ENCODE results near the gene CPNE4. TPM values are rescaled to one million over a fixed set of nuclear protein-coding genes. Genes with fewer than 3 reads are reported as not detected.
A peak's percentile ranks its signal among the peaks of the same experiment; 100 is the strongest.

Gene CPNE4
- total RNA-seq, 1 experiment from 2014 or later: 1.9 TPM

DNA sequence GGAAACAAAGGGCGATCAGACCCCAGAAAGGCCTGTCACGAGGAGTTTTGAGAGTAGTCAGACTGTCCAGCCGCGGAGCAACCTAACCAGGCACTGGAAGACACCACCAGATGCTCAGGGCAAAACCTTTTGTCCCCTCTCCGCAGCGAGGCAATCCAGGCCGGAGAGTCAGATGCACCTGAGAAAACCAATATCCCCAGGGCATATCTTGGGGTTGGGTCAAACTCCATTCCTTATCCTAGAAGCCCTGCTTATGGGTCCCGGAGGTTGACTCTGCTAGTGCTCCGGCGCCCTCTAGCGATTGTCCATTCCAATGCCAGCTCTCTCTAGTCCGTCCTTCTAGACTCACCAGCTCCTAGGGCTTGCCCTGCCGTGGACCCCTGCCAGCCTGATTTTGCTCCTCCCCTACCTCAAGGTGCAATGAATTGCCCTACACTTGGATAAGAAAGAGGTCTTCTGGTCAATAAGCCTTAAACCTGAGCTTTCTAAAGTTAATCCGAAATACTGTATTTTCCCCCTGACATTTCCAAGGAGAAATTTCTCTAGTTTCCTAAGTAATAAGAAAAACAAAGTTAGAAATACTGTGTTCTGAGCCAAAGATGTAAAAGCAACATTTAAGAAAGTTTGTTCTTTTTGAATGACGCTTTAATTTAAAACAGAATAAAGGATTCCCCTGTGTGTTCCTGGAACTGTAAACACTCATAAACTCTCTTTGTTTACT lies 5.5 kb downstream of the CPNE4 start:
- no peaks in the 10 kb centered on the region for H4K20me1 ChIP-seq (ENCODE audit: control insufficient read depth, insufficient read depth, insufficient read length)
- H3K79me1 ChIP-seq (ENCODE audit: insufficient read depth, low read depth, low read length, poor library complexity, severe bottlenecking): no peaks in the 10 kb centered on the region
- no peak overlapping the region for H3K9ac ChIP-seq (ENCODE audit: extremely low read depth, insufficient read length, low read length)
- no peak overlapping the region for H3K27ac ChIP-seq (ENCODE audit: insufficient read length, low read depth, low read length)
- H3K4ac ChIP-seq (ENCODE audit: low read depth, low read length): no peak overlapping the region
- H3K4me2 ChIP-seq (ENCODE audit: insufficient read depth, insufficient read length, low read length): no peak overlapping the region
- H2BK15ac ChIP-seq (ENCODE audit: low read depth, low read length): no peak overlapping the region
- H2AK5ac ChIP-seq (ENCODE audit: insufficient read length, low read length): no peak overlapping the region
- no peak overlapping the region for H2BK120ac ChIP-seq (ENCODE audit: low read depth, low read length, poor library complexity, severe bottlenecking)
- Mint-ChIP-seq H3K4me1 (peaks cover 23 to 24% of the 10 kb centered on the region in 2 experiments), H3K4me3 (no peak overlapping the region), H3K27ac (0 out of 7 replicates have a peak overlapping the region, but pooled peaks of 1 of the 3 experiments have one; percentile 42), H3K9me3 (no peaks in the 10 kb centered on the region), H3K36me3 (ENCODE audit: insufficient read depth in 1 of 3, low read depth in 3 of 3) (no peaks in the 10 kb centered on the region), H3K27me3 (ENCODE audit: low read depth) (peaks cover 23% of the 10 kb centered on the region)
- WGBS (ENCODE audit: extremely low coverage, insufficient read length, low lambda C conversion rate): no CpG with 5 or more reads among the region's 15 CpGs
- H4K8ac ChIP-seq (replicated peaks; ENCODE audit: insufficient read length, low read depth, low read length): no peak overlapping the region
- H2AFZ ChIP-seq (ENCODE audit: low read length): peak overlapping the region; percentile 34
- TF ChIP-seq, protein P1, sequence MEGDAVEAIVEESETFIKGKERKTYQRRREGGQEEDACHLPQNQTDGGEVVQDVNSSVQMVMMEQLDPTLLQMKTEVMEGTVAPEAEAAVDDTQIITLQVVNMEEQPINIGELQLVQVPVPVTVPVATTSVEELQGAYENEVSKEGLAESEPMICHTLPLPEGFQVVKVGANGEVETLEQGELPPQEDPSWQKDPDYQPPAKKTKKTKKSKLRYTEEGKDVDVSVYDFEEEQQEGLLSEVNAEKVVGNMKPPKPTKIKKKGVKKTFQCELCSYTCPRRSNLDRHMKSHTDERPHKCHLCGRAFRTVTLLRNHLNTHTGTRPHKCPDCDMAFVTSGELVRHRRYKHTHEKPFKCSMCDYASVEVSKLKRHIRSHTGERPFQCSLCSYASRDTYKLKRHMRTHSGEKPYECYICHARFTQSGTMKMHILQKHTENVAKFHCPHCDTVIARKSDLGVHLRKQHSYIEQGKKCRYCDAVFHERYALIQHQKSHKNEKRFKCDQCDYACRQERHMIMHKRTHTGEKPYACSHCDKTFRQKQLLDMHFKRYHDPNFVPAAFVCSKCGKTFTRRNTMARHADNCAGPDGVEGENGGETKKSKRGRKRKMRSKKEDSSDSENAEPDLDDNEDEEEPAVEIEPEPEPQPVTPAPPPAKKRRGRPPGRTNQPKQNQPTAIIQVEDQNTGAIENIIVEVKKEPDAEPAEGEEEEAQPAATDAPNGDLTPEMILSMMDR (conservative IDR thresholded peaks at IDR 0.05): peak; percentile 98
- no peak overlapping the region for H2BK5ac ChIP-seq (ENCODE audit: insufficient read length, low read length)
- DNase-seq: peak; percentile 96
- H3T11ph ChIP-seq (ENCODE audit: low read length): no peak overlapping the region
- no peaks in the 10 kb centered on the region; the same call in 1 of the 2 replicates for H3K27me3 ChIP-seq (ENCODE audit: insufficient read depth, low read length)
- H2BK20ac ChIP-seq (ENCODE audit: low read depth, low read length, poor library complexity, severe bottlenecking): no peak overlapping the region
- no peak overlapping the region for H2BK12ac ChIP-seq (ENCODE audit: insufficient read length, low read depth, low read length)
- no peak overlapping the region for H3K23ac ChIP-seq (ENCODE audit: insufficient read length, low read depth, low read length)
- H3K14ac ChIP-seq (ENCODE audit: insufficient read depth, low read length): no peak overlapping the region
- H3K9me3 ChIP-seq (ENCODE audit: control insufficient read depth, low read depth, low read length): no peaks in the 10 kb centered on the region
- H3K56ac ChIP-seq (ENCODE audit: insufficient read length, low read depth, low read length): no peak overlapping the region
- no peak overlapping the region for H3K18ac ChIP-seq (ENCODE audit: insufficient read length, low read depth, low read length)
- H4K5ac ChIP-seq (ENCODE audit: insufficient read length, low read depth, low read length): no peak overlapping the region
- no peaks in the 10 kb centered on the region for H3K79me2 ChIP-seq (ENCODE audit: insufficient read depth, low read length)
- H4K91ac ChIP-seq (ENCODE audit: insufficient read length, low read depth, low read length): no peak overlapping the region
- H3K23me2 ChIP-seq (ENCODE audit: insufficient read length, low read depth, low read length, poor library complexity, severe bottlenecking): peaks cover 10% of the 10 kb centered on the region
- no peaks in the 10 kb centered on the region for H3K4me1 ChIP-seq (ENCODE audit: insufficient read depth, low read length)
